ENCODE measurements around the gene AMH. TPM values are rescaled to one million over a fixed set of nuclear protein-coding genes. Genes with fewer than 3 reads are reported as not detected.

Gene AMH
- polyA plus RNA-seq, 1 of the 3 experiments (the other 2 are of a cell fraction), result 18.1 TPM

DNA sequence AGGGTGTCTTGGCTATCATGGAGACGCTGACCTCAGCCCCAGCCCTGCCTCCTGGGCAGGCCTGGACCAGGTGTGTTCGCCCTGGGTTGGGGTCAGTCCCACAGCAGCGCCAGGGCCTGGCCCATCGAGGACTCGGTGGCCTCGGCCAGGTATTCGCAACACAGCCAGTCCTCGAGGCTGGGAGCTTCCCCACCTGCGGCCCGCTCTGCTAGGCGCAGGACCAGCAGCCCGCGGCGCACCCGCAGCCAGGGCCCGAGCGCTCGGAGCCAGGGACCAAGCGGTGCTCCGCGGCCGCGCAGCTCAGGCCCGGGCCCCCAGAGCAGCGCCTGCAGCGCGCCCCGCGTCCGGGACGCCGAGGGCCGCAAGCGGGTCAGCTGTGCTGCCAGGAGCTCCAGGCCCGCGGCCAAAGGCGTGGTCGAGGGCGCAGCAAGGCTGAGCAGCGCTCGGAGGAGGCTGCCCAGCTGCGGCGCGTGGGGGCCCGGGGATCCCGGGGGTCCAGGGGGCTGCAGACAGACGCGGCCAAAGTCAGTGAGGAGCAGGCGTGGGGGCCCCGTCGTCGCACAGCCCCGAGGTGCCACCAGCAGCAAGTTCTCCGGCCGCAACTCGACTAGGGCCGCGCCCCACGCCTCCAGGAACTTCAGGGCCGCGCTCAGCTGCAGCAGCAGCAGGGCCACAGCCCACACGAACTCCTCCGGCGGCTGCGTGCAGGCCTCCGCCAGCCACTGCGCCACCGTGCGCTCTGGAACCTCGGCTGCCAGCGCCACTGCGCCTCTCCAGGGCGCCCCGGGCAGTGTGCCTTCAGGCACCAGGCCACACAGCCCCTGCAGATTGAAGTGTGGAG, 26.7 kb downstream of the AMH start:
- 100% methylated on average over 3 of the region's 74 CpGs for WGBS (ENCODE audit: low lambda C conversion rate)
- no peak overlapping the region; a peak in 1 of 4 replicates for H3K27ac ChIP-seq (ENCODE audit: low read depth in 2 of 2, low read length in 1 of 2)
- ChIA-PET CTCF (interaction anchor here (0.7 to 11.9 kb wide), 18 partner anchors 9 to 127 kb away, joined by 3 to 284 read pairs (median 6); partner anchors contain the start of genes LINGO3, LSM7, PLEKHJ1 and SF3A2), POLR2A (interaction anchor here (1.0 to 1.9 kb wide), 4 partner anchors 13 to 41 kb away, joined by 3 to 6 read pairs (median 4); no protein-coding TSS in a partner anchor)
- no peak overlapping the region for H3K4me2 ChIP-seq
- H2AFZ ChIP-seq (ENCODE audit: low read depth), result no peak overlapping the region
- no peaks in the 10 kb centered on the region for H3K9me3 ChIP-seq
- H3K4me1 ChIP-seq (ENCODE audit: control insufficient read depth in 1 of 2, insufficient read depth in 2 of 2, low read depth in 1 of 2, low read length in 1 of 2), result peaks cover 4 to 28% of the 10 kb centered on the region in 2 experiments; a peak in 1 of 4 replicates
- DNase-seq, result peak; percentile 26
- peaks cover 49% of the 10 kb centered on the region for H3K79me2 ChIP-seq (ENCODE audit: insufficient read depth)
- H3K36me3 ChIP-seq (replicated peaks in 1 of 2; ENCODE audit: control insufficient read depth in 1 of 2, insufficient read depth in 2 of 2, low read length in 1 of 2), result peaks cover 17 to 26% of the 10 kb centered on the region in 2 experiments
- no peaks in the 10 kb centered on the region for H3K27me3 ChIP-seq (ENCODE audit: insufficient read depth)
- H4K20me1 ChIP-seq (ENCODE audit: insufficient read depth), result peaks cover 46% of the 10 kb centered on the region
- no peak overlapping the region for H3K9ac ChIP-seq
- peaks cover 17% of the 10 kb centered on the region for H3F3A ChIP-seq (replicated peaks; ENCODE audit: insufficient read depth)
- no peak overlapping the region for H3K4me3 ChIP-seq (ENCODE audit: low read depth in 2 of 2, low read length in 1 of 2)
- no peaks in the 10 kb centered on the region for H3K9me2 ChIP-seq
- TF ChIP-seq ELF1 (IDR thresholded peaks at IDR 0.05), result no peak
- no peak for TF ChIP-seq TEAD4 (IDR thresholded peaks at IDR 0.05; ENCODE audit: borderline replicate concordance, insufficient read depth)
- TF ChIP-seq NRF1 (IDR thresholded peaks at IDR 0.05; ENCODE audit: low read depth, low read length), result no peak
- no peak for TF ChIP-seq MAX (IDR thresholded peaks at IDR 0.05; ENCODE audit: low read depth)
- no peak for TF ChIP-seq MEF2A (IDR thresholded peaks at IDR 0.05; ENCODE audit: borderline replicate concordance, low read depth)
- no peak for TF ChIP-seq RCOR1 (IDR thresholded peaks at IDR 0.05; ENCODE audit: low read length)

DNA sequence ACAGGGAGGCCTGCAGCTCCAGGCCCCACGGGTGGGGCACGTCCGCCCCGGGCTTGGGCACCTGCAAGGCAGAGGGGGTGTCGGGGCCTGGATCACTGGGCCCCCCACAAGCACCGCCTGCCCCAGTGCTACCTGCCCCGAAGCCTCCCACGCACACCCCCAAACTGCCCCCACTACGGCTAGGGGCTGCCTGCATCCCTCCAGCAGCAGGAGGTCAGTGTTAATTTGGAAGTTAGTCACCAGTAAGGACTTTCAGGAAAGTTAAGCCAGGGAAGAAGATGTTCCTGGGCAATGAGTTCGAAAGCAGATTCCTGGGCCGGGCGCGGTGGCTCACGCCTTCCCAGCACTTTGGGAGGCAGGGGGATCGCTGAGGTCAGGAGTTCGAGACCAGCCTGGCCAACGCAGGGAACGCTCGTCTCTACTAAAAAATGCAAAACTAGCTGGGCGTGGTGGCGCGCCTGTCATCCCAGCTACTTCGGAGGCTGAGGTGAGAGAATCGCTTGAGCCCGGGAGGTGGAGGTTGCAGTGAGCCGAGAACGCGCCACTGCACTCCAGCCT, 27.4 kb downstream of the AMH start:
- Histone ChIP-seq H3F3A (replicated peaks; ENCODE audit: insufficient read depth) (peaks cover 17% of the 10 kb centered on the region), H2AFZ (ENCODE audit: low read depth) (no peak overlapping the region), H3K4me2 (no peak overlapping the region), H3K79me2 (ENCODE audit: insufficient read depth) (peaks cover 42% of the 10 kb centered on the region), H3K9me3 (no peaks in the 10 kb centered on the region), H3K9me2 (no peaks in the 10 kb centered on the region), H3K27me3 (ENCODE audit: insufficient read depth) (no peaks in the 10 kb centered on the region), H4K20me1 (ENCODE audit: insufficient read depth) (peaks cover 39% of the 10 kb centered on the region), H3K9ac (no peak overlapping the region), H3K4me3 (ENCODE audit: low read depth in 2 of 2, low read length in 1 of 2) (no peak overlapping the region), H3K4me1 (ENCODE audit: control insufficient read depth in 1 of 2, insufficient read depth in 2 of 2, low read depth in 1 of 2, low read length in 1 of 2) (peaks cover 4 to 25% of the 10 kb centered on the region in 2 experiments; a peak in 1 of 4 replicates), H3K27ac (ENCODE audit: low read depth in 2 of 2, low read length in 1 of 2) (no peak overlapping the region), H3K36me3 (replicated peaks in 1 of 2; ENCODE audit: control insufficient read depth in 1 of 2, insufficient read depth in 2 of 2, low read length in 1 of 2) (peaks cover 17 to 25% of the 10 kb centered on the region in 2 experiments)
- DNase-seq, result peak; percentile 24
- TF ChIP-seq FOSL2 (IDR thresholded peaks at IDR 0.05; ENCODE audit: borderline replicate concordance, low read depth) (no peak), FOXJ3 (CRISPR knock-in tag; IDR thresholded peaks at IDR 0.05) (no peak), TAF1 (IDR thresholded peaks at IDR 0.05; ENCODE audit: borderline replicate concordance, low read depth, low read length) (no peak), TEAD4 (IDR thresholded peaks at IDR 0.05; ENCODE audit: borderline replicate concordance, insufficient read depth) (no peak), ELF1 (IDR thresholded peaks at IDR 0.05) (no peak), JUND (IDR thresholded peaks at IDR 0.05) (no peak), RXRA (IDR thresholded peaks at IDR 0.05; ENCODE audit: borderline replicate concordance, low read depth) (no peak), RCOR1 (IDR thresholded peaks at IDR 0.05; ENCODE audit: low read length) (no peak), RFX5 (IDR thresholded peaks at IDR 0.05; ENCODE audit: low read length) (no peak)
- TF ChIP-seq, protein P1, sequence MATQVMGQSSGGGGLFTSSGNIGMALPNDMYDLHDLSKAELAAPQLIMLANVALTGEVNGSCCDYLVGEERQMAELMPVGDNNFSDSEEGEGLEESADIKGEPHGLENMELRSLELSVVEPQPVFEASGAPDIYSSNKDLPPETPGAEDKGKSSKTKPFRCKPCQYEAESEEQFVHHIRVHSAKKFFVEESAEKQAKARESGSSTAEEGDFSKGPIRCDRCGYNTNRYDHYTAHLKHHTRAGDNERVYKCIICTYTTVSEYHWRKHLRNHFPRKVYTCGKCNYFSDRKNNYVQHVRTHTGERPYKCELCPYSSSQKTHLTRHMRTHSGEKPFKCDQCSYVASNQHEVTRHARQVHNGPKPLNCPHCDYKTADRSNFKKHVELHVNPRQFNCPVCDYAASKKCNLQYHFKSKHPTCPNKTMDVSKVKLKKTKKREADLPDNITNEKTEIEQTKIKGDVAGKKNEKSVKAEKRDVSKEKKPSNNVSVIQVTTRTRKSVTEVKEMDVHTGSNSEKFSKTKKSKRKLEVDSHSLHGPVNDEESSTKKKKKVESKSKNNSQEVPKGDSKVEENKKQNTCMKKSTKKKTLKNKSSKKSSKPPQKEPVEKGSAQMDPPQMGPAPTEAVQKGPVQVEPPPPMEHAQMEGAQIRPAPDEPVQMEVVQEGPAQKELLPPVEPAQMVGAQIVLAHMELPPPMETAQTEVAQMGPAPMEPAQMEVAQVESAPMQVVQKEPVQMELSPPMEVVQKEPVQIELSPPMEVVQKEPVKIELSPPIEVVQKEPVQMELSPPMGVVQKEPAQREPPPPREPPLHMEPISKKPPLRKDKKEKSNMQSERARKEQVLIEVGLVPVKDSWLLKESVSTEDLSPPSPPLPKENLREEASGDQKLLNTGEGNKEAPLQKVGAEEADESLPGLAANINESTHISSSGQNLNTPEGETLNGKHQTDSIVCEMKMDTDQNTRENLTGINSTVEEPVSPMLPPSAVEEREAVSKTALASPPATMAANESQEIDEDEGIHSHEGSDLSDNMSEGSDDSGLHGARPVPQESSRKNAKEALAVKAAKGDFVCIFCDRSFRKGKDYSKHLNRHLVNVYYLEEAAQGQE (IDR thresholded peaks at IDR 0.05; ENCODE audit: low read depth, low read length), result no peak
- CTCF ChIA-PET, result interaction anchor here (1.2 to 11.9 kb wide), 11 partner anchors 12 to 52 kb away, joined by 3 to 284 read pairs (median 20); partner anchors contain the start of genes LINGO3, LSM7, PLEKHJ1 and SF3A2
- whole genome bisulfite sequencing (ENCODE audit: low lambda C conversion rate), result 97% methylated on average over 19 of the region's 28 CpGs
- POLR2A ChIA-PET, result interaction anchor here (1.3 to 1.9 kb wide), 2 partner anchors 12 to 18 kb away, joined by 4 to 6 read pairs; no protein-coding TSS in a partner anchor
